Ascending aorta (tissue), 2 donors: ENCODE measurements around the gene CACNA2D2. TPM values are rescaled to one million over a fixed set of nuclear protein-coding genes. Genes with fewer than 3 reads are reported as not detected.

Experiments used
- DNase-seq, 2 donors: peaks; one replicate each; pipeline ENCODE4 v3.0.0-alpha.2; 2019; ENCODE audit warnings: low spot score in 2 of 2
- H3K27ac ChIP-seq, 2 donors: fragments of 200-600 bp; sonication (generic); one replicate each; pipeline ENCODE4 v1.5.1; 2016 to 2017; ENCODE audit warnings: mild to moderate bottlenecking in 1 of 2
- H3K27me3 ChIP-seq: fragments of 200-600 bp; sonication (generic); one replicate; pipeline ENCODE4 v1.5.1; 2017
- H3K36me3 ChIP-seq, 2 donors: fragments of 200-600 bp; sonication (generic); one replicate each; pipeline ENCODE4 v1.5.1; 2016
- H3K4me1 ChIP-seq, 2 donors: fragments of 200-600 bp; sonication (generic); one replicate each; pipeline ENCODE4 v1.5.1; 2016 to 2017; ENCODE audit warnings: mild to moderate bottlenecking in 1 of 2
- H3K4me3 ChIP-seq, 2 donors: fragments of 200-600 bp; sonication (generic); one replicate each; pipeline ENCODE4 v1.5.1; 2016 to 2017; ENCODE audit warnings: mild to moderate bottlenecking in 1 of 2
- H3K9me3 ChIP-seq, 2 donors: fragments of 200-600 bp; sonication (generic); one replicate each; pipeline ENCODE4 v1.5.1; 2016
- intact Hi-C: fragments of 100-400 bp; cut with DNase I; formaldehyde crosslinking; loops from one replicate; pipeline ENCODE4 v1.15.1; 2023
- total RNA-seq: library from RNA; depleted of rRNA; stranded (reverse); fragments of >200 nt; gene quantifications from one replicate; pipeline ENCODE4 v1.1.0, GENCODE V29; 2016
- TF ChIP-seq, protein P1 (sequence below), 3 experiments: fragments of 200-600 bp in 2 of 3; fragments of 450-650 bp in 1 of 3; sonication (generic) in 2 of 3; IDR thresholded peaks; one replicate each; pipeline ENCODE4 v1.5.1; 2016 to 2019; ENCODE audit warnings: antibody characterized with exemption in 3 of 3, mild to moderate bottlenecking in 1 of 3, moderate library complexity in 1 of 3

Gene CACNA2D2
- total RNA-seq, 1 donor from 2014 or later: 0.85 TPM

DNA sequence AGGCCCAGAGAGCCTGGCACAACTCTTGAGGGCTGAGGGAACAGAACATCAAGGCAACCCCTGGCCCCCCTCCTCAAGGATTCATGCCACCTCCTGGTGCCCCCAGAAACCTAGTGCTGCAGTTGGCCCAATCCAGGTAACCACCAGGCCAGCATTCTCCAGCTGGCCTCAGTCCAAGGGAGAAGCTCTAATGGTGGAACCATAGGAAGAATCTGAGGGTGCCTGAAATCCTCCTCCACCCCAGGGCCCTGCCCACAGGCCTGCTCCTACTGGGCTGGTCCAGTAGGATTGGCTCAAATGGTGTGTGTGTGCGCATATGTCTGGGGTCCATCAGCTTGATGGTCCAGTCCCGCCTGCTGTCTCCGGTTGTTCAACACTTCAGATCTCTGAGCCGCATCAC, 188.6 kb downstream of the CACNA2D2 start:
- TF ChIP-seq, protein P1, sequence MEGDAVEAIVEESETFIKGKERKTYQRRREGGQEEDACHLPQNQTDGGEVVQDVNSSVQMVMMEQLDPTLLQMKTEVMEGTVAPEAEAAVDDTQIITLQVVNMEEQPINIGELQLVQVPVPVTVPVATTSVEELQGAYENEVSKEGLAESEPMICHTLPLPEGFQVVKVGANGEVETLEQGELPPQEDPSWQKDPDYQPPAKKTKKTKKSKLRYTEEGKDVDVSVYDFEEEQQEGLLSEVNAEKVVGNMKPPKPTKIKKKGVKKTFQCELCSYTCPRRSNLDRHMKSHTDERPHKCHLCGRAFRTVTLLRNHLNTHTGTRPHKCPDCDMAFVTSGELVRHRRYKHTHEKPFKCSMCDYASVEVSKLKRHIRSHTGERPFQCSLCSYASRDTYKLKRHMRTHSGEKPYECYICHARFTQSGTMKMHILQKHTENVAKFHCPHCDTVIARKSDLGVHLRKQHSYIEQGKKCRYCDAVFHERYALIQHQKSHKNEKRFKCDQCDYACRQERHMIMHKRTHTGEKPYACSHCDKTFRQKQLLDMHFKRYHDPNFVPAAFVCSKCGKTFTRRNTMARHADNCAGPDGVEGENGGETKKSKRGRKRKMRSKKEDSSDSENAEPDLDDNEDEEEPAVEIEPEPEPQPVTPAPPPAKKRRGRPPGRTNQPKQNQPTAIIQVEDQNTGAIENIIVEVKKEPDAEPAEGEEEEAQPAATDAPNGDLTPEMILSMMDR (IDR thresholded peaks at IDR 0.05): no peak
- Histone ChIP-seq H3K27me3 (no peaks in the 10 kb centered on the region), H3K4me1 (peaks cover 2 to 12% of the 10 kb centered on the region in 2 donors), H3K9me3 (no peaks in the 10 kb centered on the region), H3K36me3 (peaks cover 0 to 21% of the 10 kb centered on the region in 2 donors), H3K27ac (no peak overlapping the region), H3K4me3 (no peak overlapping the region)
- intact Hi-C loops: no loop called here
- DNase-seq: no peak

DNA sequence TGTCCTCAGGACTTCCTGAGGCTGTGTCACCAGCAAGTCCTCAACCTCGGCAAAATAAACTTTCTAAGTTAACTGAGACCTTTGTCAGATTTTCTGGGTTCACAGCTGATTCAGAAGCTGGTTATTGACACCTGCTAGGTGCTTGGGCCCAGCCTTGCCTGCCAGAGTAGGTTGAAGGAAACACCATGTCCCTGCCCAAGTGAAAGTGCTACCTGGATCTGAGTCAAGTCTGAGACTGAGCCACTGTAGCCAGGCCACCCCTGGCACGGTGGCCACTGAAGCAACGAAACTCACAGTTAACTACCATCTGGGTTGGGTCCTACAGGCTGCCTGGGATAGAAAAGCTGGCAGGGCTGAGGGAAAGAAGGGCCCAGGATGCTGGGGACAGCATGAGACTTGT, 189.1 kb downstream of the CACNA2D2 start:
- Histone ChIP-seq H3K9me3 (no peaks in the 10 kb centered on the region), H3K27me3 (no peaks in the 10 kb centered on the region), H3K36me3 (peaks cover 0 to 21% of the 10 kb centered on the region in 2 donors), H3K4me3 (no peak overlapping the region), H3K4me1 (peaks cover 0 to 9% of the 10 kb centered on the region in 2 donors), H3K27ac (no peak overlapping the region)
- DNase-seq: no peak
- TF ChIP-seq, protein P1 (IDR thresholded peaks at IDR 0.05): no peak
- intact Hi-C loops: no loop called here

Other genes starting within 250 kb of the CACNA2D2 start
- gene SEMA3B, start 234.5 kb downstream of the CACNA2D2 start, total RNA-seq: 24.2 TPM
- gene LSMEM2, start 224.5 kb downstream of the CACNA2D2 start, total RNA-seq: not detected
- gene IFRD2, start 211.2 kb downstream of the CACNA2D2 start, total RNA-seq: 231 TPM
- not detected for gene HYAL3, start 204.2 kb downstream of the CACNA2D2 start, total RNA-seq
- gene NAA80, start 204.2 kb downstream of the CACNA2D2 start, total RNA-seq: 38.8 TPM
- gene HYAL1, start 200.1 kb downstream of the CACNA2D2 start, total RNA-seq: 49.5 TPM
- 449 TPM for gene HYAL2, start 180.9 kb downstream of the CACNA2D2 start, total RNA-seq
- gene TUSC2, start 175.4 kb downstream of the CACNA2D2 start, total RNA-seq: 25.4 TPM
- 34.9 TPM for gene RASSF1, start 162.8 kb downstream of the CACNA2D2 start, total RNA-seq
- not detected for gene ZMYND10, start 157.9 kb downstream of the CACNA2D2 start, total RNA-seq
- gene NPRL2, start 152.9 kb downstream of the CACNA2D2 start, total RNA-seq: 37.8 TPM
- 20.2 TPM for gene CYB561D2, start 152.8 kb downstream of the CACNA2D2 start, total RNA-seq
- gene TMEM115, start 144.1 kb downstream of the CACNA2D2 start, total RNA-seq: 55.7 TPM
- 29.5 TPM for gene C3orf18, start 64.1 kb upstream of the CACNA2D2 start, total RNA-seq
- gene HEMK1, start 65.9 kb upstream of the CACNA2D2 start, total RNA-seq: 13.1 TPM
- 6.1 TPM for gene CISH, start 108.1 kb upstream of the CACNA2D2 start, total RNA-seq
- 23.7 TPM for gene MAPKAPK3, start 113.5 kb upstream of the CACNA2D2 start, total RNA-seq
- gene DOCK3, start 171.3 kb upstream of the CACNA2D2 start, total RNA-seq: 3.9 TPM